DMS 273 (cell line): ENCODE data around the gene RNU1-2.
A peak's percentile ranks its signal among the peaks of the same experiment; 100 is the strongest.
"Not testable (repeated sequence)": the region's sequence is repeated elsewhere in the genome, so short reads cannot be mapped to it uniquely, and the experiment has no call there.

ENCODE experiments used
- DNase-seq: peaks from one replicate; lab custom pipeline; 2025; ENCODE audit not compliant: unreplicated experiment; lab: John Stamatoyannopoulos, UW

Gene RNU1-2

DNA sequence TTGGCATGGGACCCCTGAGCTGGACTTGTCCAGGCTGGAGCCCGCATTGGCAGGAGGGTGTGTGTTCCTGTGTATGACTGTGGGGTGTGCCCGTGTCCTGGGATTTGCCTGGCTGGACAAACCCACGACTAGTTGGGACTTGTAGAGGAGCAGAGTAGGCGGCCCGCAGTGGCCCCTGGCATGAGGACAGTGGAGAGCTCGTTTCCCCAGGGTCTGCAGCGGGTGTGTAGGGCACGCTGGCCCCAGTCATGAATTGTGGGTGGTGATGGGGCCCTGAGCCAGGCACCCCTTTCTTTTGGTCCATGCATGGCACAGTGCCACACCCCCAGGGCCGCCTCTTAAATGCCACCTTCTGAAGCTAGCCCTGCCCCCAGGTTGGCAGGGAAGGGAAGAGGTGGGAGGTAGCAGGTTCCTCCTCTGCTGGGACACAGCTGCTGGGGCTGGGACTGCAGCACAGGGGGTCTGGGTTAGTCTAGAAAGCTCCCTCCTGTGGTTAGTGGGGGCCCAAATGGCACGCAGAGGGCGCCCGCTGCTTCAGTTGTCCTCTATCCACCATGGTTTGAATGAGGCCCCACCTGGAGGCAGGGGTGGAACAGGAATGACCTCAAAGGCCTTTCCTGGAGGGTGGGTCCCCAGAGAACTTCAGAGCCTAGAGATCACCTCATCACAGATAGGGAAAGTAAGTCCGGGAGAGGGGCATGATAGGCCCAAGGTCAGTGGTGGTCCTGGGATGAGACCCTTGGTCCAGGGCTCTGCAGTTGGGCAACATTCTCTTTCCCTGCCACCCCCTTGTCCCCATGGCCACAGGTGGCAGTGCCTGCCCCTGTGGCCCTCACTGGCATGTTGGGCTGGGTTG, 30.1 kb downstream of the RNU1-2 start:
- DNase-seq, result no peak

DNA sequence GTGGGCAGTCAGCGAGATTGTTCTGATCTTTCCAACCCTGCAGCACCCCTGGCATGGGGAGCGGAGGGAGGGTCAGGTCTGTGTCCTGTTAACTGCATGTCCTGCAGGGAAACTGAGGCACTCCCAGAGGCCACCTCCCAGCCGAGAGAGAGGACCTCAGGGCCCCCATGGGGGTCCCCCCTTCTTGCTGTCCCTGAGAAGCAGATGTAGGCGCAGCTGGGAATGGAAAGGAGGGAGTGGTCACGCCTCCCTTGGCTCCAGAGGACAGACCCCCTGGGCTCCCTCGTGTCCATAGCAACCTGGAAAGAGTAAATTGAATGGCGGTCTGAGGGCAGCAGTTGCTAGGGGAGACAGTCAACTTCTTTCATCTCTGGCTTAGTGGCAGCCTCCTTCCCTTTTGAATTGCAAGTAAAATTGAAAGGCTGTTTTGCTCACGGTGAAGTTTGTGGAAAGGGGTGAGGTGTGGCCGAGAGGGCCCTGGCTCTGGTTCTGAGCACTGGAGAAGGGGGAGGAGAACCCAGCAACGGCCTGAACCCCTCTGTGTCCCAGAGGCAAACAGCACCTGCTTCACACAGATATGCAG, 30.8 kb downstream of the RNU1-2 start:
- peak; percentile 86 for DNase-seq

DNA sequence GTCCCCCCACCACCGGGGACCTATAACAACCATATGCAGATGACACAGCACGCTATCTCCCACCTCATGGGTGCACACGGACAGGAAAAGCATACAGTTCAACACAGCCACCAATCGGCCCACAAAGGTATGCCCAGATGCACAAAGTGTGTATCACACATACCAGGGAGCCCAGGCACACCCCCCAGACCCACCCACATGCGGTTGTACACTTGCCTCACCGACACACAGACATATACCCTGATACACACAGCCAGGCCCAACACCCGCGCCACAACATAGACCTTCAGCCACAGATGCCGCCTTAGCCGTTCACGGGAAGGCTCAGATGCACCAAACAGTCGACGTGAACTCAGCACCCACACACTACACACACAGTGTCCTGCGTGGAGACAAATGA, 31.5 kb downstream of the RNU1-2 start:
- DNase-seq, result no peak

DNA sequence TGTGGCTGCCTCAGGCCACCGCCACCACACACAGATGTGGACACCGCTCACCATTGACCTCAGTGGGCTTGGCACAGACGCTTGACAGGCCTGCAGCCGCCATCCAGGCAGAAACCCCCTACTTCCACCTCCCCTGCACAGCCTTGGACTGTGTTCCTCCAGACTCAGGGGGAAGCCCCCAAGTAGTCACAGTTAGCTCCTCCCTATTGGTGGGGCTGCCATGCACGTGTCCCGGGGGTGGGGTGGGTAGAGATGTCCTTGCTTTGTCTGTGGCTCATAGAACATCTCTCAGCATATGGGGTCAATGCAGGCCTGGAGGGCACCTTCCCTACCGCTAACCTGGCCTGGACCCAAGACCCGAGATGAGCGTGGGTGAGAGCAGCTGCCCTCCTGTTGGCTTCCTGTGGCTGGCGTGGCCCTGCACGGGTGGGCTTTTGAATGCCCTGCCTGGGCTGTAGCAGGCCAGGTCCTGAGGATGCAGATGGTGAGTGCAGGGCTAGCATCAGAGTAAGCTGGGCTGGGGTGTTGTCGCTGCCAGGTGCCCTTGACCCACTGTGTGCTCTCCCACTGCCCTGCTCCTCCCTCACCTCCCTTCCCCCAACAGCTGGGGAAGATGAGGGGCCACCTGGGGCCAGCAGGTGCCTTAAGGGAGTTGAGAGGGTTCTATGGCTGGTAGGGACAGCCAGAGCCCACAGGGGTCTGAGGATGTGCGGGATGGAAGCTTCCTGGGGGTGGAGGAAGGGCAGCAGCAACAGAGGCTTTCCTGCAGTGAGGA, 32.1 kb downstream of the RNU1-2 start:
- peak; percentile 53 for DNase-seq

DNA sequence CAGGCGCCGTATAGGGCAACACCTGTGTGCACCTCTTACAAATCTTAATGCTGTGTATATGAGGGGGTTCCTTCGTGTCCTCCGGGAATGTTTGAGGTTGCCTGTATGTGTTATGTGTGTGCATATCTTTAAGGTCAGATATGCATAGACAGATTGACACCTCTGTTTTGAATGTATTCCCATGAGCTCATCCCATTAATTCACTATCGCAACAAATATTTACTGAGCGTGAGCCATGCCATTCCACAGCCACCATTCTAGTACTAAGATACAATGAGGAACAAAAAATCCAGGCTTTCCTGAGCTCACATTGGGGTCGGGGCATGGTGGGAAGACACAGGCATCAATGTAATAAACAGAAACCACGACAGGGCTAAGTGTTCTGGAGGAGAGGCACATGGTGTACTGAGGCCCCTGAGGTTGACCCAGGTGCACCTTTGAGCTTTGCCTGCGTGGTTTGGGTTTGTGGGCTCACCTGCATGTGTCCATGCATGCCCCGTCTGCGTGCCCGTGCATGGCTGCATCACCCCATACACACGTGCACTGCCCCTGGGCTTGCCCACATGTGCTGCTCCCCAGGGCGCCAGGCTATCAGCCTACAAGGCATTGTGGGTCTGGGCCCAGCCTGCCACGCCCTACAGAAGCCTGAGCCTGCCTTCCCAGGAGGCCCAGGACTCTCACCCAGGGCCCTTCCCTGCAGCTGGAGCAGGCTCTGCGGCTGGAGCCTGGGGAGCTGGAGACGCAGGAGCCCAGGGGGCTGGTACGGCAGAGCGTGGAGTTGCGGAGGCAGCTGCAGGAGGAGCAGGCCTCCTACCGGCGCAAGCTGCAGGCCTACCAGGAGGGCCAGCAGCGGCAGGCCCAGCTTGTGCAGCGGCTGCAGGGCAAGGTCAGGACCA, 33.6 kb downstream of the RNU1-2 start:
- not testable (repeated sequence) for DNase-seq

DNA sequence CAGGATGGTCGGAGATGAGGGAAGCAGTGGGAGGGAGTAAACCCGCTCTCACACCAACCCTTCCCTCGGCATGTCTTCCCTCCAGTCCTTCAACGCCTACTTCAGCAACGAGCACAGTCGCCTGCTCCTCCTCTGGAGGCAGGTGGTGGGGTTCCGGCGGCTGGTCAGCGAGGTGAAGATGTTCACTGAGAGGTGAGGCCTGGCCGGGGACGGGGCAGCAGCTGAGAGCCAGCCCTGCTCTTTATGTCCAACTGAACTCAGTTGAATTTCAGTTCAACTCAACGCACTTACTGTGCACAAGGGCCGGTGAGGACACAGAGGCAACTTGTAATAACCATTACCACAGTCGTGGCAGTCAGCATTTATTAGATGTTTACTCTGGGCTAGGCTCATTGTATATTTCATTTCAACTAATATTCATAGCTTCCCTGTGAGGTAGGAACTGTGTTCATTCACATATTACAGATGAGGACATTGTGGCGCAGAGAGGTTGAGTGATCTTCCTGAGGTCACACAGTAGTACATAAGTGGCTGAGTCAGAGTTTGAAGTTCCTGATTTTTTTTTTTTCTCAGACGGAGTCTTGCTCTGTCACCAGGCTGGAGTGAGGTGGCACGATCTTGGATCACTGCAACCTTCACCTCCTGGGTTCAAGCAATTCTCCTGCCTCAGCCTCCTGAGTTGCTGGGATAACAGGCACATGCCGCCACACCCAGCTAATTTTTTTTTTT, 35.6 kb downstream of the RNU1-2 start:
- DNase-seq, result not testable (repeated sequence)

DNA sequence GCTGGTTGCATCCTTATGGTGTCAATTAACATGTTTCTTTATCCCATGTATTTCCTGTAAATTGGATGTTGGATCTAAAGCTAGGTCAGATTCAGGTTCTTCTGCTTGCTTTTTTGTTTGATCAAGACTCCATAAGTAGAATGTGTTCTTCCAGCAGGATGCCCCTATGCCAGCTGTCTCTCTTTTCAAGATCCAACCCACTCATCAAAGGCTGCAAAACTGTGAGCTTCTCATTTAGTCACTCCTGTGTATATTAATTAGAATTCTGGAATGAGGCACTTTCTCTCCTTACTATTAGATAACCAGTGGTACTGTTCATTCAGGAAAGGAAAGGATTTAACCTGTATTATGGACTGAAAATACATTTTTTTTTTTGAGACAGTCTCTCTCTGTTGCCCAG, 38.2 kb downstream of the RNU1-2 start:
- DNase-seq, result peak; percentile 30

DNA sequence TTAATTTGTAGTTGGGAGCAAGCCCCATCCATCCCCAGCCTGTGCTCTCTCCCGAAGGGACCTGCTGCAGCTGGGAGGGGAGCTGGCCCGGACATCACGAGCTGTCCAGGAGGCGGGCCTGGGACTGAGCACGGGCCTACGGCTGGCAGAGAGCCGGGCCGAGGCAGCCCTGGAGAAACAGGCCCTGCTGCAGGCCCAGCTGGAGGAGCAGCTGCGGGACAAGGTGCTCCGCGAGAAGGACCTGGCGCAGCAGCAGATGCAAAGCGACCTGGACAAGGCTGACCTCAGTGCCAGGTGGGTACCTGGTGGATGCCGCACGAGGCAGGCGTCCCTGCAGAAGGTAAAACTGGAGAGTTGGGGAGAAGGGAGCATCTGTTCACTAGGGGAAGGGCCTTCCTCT, 40.8 kb downstream of the RNU1-2 start:
- peak; percentile 32 for DNase-seq

DNA sequence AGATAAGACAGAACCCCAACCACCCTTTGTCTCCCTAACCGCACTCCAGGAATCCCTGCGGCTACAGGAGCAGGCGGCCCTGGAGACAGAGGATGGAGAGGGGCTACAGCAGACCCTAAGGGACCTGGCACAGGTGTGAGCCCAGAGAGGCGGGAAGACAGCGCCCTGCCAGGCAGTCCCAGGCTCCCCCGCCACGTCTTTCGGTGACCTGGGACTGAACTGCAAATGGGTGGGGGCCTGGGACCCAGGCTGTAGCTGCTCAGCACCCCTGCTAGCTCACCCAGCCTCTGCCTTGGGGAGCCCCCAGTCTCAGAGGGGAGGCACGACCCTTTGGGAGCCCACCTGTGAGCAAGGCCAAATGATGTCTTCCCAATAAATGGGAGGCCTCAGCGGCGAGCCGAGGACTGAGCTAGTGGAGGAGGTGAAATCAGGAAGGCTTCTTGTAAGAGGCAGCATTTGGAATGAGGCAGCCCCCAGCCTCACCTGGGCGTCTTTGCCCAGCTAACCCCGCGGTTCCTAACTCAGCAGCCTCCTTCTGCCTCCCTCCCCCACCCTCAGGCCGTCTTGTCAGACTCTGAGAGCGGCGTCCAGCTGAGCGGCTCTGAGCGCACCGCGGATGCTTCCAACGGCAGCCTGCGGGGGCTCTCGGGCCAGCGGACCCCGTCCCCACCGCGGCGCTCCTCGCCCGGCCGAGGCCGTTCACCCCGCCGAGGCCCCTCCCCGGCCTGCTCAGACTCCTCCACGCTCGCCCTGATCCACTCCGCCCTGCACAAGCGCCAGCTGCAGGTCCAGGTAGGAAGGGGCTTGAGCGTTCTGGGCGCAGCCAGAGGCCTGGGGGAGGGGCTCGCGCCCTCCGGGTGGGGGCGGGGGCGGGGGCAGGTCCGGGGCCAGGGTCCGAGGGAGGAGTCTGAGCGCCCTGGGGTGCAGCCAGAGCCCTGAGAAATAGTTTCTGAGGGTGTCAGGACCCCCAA, 42.9 kb downstream of the RNU1-2 start:
- no peak for DNase-seq

DNA sequence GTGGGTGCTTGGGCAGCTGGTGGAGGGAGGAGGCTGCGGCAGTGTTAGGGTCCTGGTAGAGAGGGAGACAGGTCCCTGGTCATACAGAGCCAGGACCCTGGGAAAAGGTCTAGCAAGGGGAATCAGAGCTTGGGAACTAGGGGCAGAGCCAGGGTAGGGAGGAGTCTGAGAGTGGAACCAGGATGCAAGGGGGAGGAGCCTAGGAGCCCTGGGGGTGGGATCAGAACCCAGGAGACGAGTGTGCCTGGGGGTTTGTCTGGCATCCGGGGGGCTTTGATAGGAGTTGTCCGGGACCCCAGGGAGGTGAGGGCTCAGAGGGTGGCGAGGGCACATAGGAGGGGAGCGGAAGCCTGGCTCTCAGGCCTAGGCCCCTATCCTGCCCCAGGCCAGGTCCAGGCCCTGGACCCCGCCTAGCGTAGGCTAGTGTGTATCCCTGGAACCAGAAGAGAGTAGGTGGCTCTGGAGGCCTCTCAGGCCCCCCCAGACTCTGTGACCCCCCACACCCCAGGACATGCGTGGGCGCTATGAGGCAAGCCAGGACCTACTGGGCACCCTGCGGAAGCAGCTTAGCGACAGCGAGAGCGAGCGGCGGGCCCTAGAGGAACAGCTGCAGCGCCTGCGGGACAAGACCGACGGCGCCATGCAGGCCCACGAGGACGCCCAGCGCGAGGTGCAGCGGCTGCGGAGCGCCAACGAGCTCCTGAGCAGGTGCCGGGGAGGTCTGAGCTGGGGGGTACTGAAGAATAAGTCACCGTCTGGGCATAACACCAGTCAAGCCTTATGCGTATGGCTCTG, 43.8 kb downstream of the RNU1-2 start:
- DNase-seq, result peak; percentile 28

DNA sequence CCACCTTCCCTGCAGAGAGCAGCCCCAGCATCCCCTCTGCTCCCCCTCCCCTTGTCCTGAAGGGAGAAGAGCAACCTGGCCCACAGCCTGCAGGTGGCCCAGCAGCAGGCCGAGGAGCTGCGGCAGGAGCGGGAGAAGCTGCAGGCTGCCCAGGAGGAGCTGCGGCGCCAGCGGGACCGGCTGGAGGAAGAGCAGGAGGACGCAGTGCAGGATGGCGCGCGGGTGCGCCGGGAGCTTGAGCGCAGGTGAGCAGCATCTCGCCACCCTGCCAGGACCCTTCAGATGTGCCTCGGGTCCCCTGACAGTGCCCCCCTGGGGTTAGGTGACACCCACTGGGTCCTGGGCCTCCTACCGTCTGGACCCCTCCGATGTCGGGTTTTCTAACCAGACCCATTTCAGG, 48.3 kb downstream of the RNU1-2 start:
- no peak for DNase-seq

DNA sequence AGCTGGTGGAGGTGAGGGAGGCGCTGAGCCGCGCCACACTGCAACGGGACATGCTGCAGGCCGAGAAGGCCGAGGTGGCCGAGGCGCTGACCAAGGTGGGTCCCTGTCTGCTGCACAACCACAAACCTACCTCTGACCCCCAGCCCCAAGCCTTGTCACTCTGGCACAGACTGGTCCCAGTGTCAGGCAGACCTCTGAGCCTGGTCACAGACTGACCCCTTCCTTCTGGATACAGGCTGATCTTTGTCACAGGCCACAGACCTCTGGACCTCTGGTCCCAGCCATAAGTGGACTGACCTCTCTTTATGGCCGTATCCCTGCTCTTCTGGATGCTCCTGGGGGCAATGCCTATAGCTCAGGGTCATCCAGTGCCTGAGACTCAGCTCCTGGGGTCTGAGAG, 49.7 kb downstream of the RNU1-2 start:
- not testable (repeated sequence) for DNase-seq
